ENCODE results near the gene OBSL1. TPM values are rescaled to one million over a fixed set of nuclear protein-coding genes. Genes with fewer than 3 reads are reported as not detected.

OBSL1 gene
- total RNA-seq: 9.2 and 15.2 TPM in 2 replicates

DNA sequence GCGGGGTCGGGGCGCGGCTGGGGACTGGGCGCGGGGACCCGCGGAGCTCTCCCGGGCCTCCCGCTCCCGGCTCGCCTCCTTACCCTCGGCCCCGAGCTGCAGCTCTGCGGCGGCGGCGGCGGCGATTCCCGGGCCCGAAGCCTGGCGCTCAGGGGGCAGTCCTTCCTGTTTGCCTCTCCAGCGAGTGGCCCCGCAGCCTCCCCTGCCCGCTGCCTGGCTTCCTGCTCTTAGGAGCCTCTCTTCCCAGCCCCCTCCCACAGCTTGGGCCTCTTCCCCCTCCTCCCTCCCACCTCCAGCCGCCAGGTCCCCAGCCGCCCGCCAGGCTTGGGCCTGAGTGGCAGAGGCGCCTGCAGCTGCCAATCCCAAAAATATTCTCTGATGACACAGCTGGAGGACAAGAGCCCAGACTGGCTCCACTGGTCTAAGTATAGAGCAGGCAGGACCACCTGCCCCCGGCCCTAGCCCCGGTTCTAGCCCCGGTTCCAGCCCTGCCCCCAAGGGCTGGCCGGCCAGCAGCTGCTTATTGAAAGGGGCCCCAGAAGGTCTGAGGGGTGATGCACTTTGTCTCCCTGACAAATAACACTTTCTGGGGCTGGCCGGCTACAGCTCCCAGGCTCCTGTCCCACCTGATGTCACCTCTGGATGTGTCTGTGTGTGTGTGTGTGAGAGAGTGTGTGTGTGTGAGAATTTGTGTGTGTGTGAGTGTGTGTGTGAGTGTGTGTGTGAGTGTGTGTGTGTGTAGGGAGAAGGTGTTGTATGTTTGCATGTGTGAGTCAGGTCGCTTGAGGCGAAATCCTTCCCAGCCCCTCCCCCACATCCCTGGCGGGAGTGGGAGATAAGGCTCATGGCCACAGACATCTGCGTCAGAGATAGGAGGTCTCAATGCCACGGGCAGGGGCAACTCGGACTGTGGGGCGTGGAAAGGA is at the start of gene OBSL1:
OBSL1 (minus strand) TSS at position 229 of the 926 bp plus-strand sequence. CDS start 307 bp downstream, outside the sequence.
- no peak for TF ChIP-seq CTCF (IDR thresholded peaks at IDR 0.05; ENCODE audit: insufficient read depth, low read length, severe bottlenecking)
- peak; percentile 77 for DNase-seq (ENCODE audit: low read depth)
- peak; percentile 43 for FAIRE-seq
- H3K27me3 ChIP-seq (ENCODE audit: control insufficient read depth, insufficient read depth, low read length): no peaks in the 10 kb centered on the region
- H3K36me3 ChIP-seq (ENCODE audit: control insufficient read depth, insufficient read depth, low read length): peaks cover under 1% of the 10 kb centered on the region
- H3K4me3 ChIP-seq (ENCODE audit: low read depth, low read length): peak within 1 kb of the TSS; percentile 66

GRCh38 chr2:219620546-219620945 is 49.2 kb upstream of the OBSL1 start:
- H3K36me3 ChIP-seq (ENCODE audit: control insufficient read depth, insufficient read depth, low read length): peaks cover 7% of the 10 kb centered on the region
- FAIRE-seq (no peak), DNase-seq (ENCODE audit: low read depth) (no peak)
- peaks cover 3% of the 10 kb centered on the region for H3K27me3 ChIP-seq (ENCODE audit: control insufficient read depth, insufficient read depth, low read length)
- TF ChIP-seq CTCF (IDR thresholded peaks at IDR 0.05; ENCODE audit: insufficient read depth, low read length, severe bottlenecking): no peak
- H3K4me3 ChIP-seq (ENCODE audit: low read depth, low read length): no peak overlapping the region

DNA sequence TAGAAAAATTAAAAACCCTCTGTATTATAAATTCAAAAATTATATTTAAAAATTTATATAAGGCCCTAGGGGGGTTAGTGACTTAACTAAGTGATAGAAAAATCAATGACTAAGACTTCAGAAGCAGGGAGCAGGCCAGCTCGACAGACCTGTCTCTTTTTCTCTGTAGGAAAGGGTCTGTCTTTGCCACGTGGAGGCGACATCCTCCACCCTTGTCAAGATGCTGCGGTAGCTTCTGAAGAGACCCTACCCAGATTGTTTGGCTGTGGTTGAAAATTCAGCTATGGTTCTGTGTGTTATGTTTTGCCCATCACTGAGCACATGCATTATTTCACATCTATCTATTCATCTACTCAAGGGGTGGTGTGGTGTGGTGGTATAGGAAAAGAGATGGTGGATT is 47.9 kb upstream of the OBSL1 start:
- DNase-seq (ENCODE audit: low read depth): no peak
- H3K27me3 ChIP-seq (ENCODE audit: control insufficient read depth, insufficient read depth, low read length): no peaks in the 10 kb centered on the region
- peaks cover 11% of the 10 kb centered on the region for H3K36me3 ChIP-seq (ENCODE audit: control insufficient read depth, insufficient read depth, low read length)
- TF ChIP-seq CTCF (IDR thresholded peaks at IDR 0.05; ENCODE audit: insufficient read depth, low read length, severe bottlenecking): no peak
- no peak overlapping the region for H3K4me3 ChIP-seq (ENCODE audit: low read depth, low read length)
- FAIRE-seq: no peak

- Histone ChIP-seq H3K27me3 (ENCODE audit: control insufficient read depth, insufficient read depth, low read length) (no peaks in the 10 kb centered on the region), H3K36me3 (ENCODE audit: control insufficient read depth, insufficient read depth, low read length) (peaks cover 13% of the 10 kb centered on the region), H3K4me3 (ENCODE audit: low read depth, low read length) (no peak overlapping the region)
- FAIRE-seq (no peak), DNase-seq (ENCODE audit: low read depth) (no peak)
- no peak for TF ChIP-seq CTCF (IDR thresholded peaks at IDR 0.05; ENCODE audit: insufficient read depth, low read length, severe bottlenecking)
Observed at GRCh38 chr2:219618733-219619122, 47.4 kb upstream of the OBSL1 start.

GRCh38 chr2:219616550-219616949 is 45.2 kb upstream of the OBSL1 start:
- Histone ChIP-seq H3K4me3 (ENCODE audit: low read depth, low read length) (no peak overlapping the region), H3K36me3 (ENCODE audit: control insufficient read depth, insufficient read depth, low read length) (peaks cover 20% of the 10 kb centered on the region), H3K27me3 (ENCODE audit: control insufficient read depth, insufficient read depth, low read length) (no peaks in the 10 kb centered on the region)
- FAIRE-seq (no peak), DNase-seq (ENCODE audit: low read depth) (no peak)
- no peak for TF ChIP-seq CTCF (IDR thresholded peaks at IDR 0.05; ENCODE audit: insufficient read depth, low read length, severe bottlenecking)
